GM23338 (cell line): ENCODE measurements around the gene KCNMA1. TPM values are rescaled to one million over a fixed set of nuclear protein-coding genes. Genes with fewer than 3 reads are reported as not detected.

ENCODE experiments used
- ATAC-seq: fragments of 200-7000 bp; cut with Tn5 transposase; 3 replicates; pipeline ENCODE4 v1.9.1; 2020
- DNase-seq: peaks from one replicate; pipeline ENCODE4 v3.0.0-alpha.2; 2015; ENCODE audit warnings: low spot score
- H2AFZ ChIP-seq: fragments of 200-600 bp; sonication (generic); 2 replicates; pipeline ENCODE4 v1.8.0; 2016; ENCODE audit warnings: antibody characterized with exemption, mild to moderate bottlenecking, moderate library complexity
- H3F3A ChIP-seq: fragments of 200-600 bp; sonication (generic); replicated peaks from 2 replicates; pipeline ENCODE4 v1.8.0; 2017; ENCODE audit warnings: antibody characterized with exemption, mixed run types, low read depth
- H3K27ac ChIP-seq: fragments of 200-600 bp; sonication (generic); 2 replicates; pipeline ENCODE4 v1.6.1; 2016; ENCODE audit warnings: low read depth
- H3K27me3 ChIP-seq: fragments of 200-600 bp; sonication (generic); 2 replicates; pipeline ENCODE4 v1.8.0; 2016; ENCODE audit warnings: mild to moderate bottlenecking, mixed run types, moderate library complexity; ENCODE audit not compliant: insufficient read depth
- H3K36me3 ChIP-seq: fragments of 200-600 bp; sonication (generic); 2 replicates; pipeline ENCODE4 v1.8.0; 2016; ENCODE audit warnings: mild to moderate bottlenecking; ENCODE audit not compliant: insufficient read depth
- H3K4me1 ChIP-seq: fragments of 200-600 bp; sonication (generic); 2 replicates; pipeline ENCODE4 v1.8.0; 2016; ENCODE audit warnings: mild to moderate bottlenecking, moderate library complexity; ENCODE audit not compliant: insufficient read depth
- H3K4me2 ChIP-seq: fragments of 200-600 bp; sonication (generic); 2 replicates; pipeline ENCODE4 v1.7.1; 2017; ENCODE audit warnings: mixed run types
- H3K4me3 ChIP-seq: fragments of 200-600 bp; sonication (generic); 2 replicates; pipeline ENCODE4 v1.6.1; 2016; ENCODE audit warnings: mixed run types
- H3K79me2 ChIP-seq: fragments of 200-600 bp; sonication (generic); replicated peaks from 2 replicates; pipeline ENCODE4 v1.8.0; 2017; ENCODE audit warnings: mild to moderate bottlenecking; ENCODE audit not compliant: insufficient read depth
- H3K9me2 ChIP-seq: fragments of 200-600 bp; sonication (generic); 2 replicates; pipeline ENCODE4 v1.8.0; 2017; ENCODE audit not compliant: insufficient read depth
- H4K20me1 ChIP-seq: fragments of 200-600 bp; sonication (generic); replicated peaks from 2 replicates; pipeline ENCODE4 v1.8.0; 2017; ENCODE audit warnings: mild to moderate bottlenecking; ENCODE audit not compliant: insufficient read depth
- H3K27ac Mint-ChIP-seq: 2 replicates; pipeline ENCODE4 v1.8.0; 2020; ENCODE audit warnings: inconsistent platforms, mild to moderate bottlenecking, moderate library complexity, mixed read lengths
- H3K27me3 Mint-ChIP-seq: 3 replicates; pipeline ENCODE4 v1.8.0; 2022; ENCODE audit warnings: low read depth, mild to moderate bottlenecking, moderate library complexity, mixed read lengths, inconsistent platforms; ENCODE audit not compliant: insufficient read depth, poor library complexity
- H3K36me3 Mint-ChIP-seq: 3 replicates; pipeline ENCODE4 v1.8.0; 2021; ENCODE audit warnings: low read depth, mild to moderate bottlenecking, inconsistent platforms, moderate library complexity, mixed read lengths
- H3K4me1 Mint-ChIP-seq: 3 replicates; pipeline ENCODE4 v1.8.0; 2020; ENCODE audit warnings: mild to moderate bottlenecking, inconsistent platforms, mixed read lengths
- H3K4me3 Mint-ChIP-seq: 3 replicates; pipeline ENCODE4 v1.8.0; 2021; ENCODE audit warnings: moderate library complexity, mild to moderate bottlenecking, inconsistent platforms, mixed read lengths
- H3K9me3 Mint-ChIP-seq: 3 replicates; pipeline ENCODE4 v1.8.0; 2020; ENCODE audit warnings: moderate library complexity, mild to moderate bottlenecking, inconsistent platforms, mixed read lengths
- CREB1 ChIP-seq: fragments of 250-450 bp; sonication (Bioruptor Pico); IDR thresholded peaks from 2 replicates; pipeline ENCODE4 v1.5.0; 2020; ENCODE audit warnings: low read depth, mild to moderate bottlenecking, moderate library complexity
- JUNB ChIP-seq: IDR thresholded peaks from one replicate; pipeline ENCODE4 v1.6.1; 2016; ENCODE audit warnings: antibody characterized with exemption; ENCODE audit not compliant: unreplicated experiment
- REST ChIP-seq: IDR thresholded peaks from one replicate; pipeline ENCODE4 v1.6.1; 2018; ENCODE audit warnings: antibody characterized with exemption; ENCODE audit not compliant: unreplicated experiment
- ZNF114 ChIP-seq: fragments of 250-450 bp; sonication (Bioruptor Pico); IDR thresholded peaks from 2 replicates; pipeline ENCODE4 v1.5.0; 2020; ENCODE audit warnings: mild to moderate bottlenecking, moderate library complexity
- ZNF331 ChIP-seq: fragments of 250-450 bp; sonication (Bioruptor Pico); IDR thresholded peaks from 2 replicates; pipeline ENCODE4 v1.5.0; 2020; ENCODE audit warnings: low read depth, mild to moderate bottlenecking, moderate library complexity
- ZNF462 ChIP-seq: fragments of 250-450 bp; sonication (Bioruptor Pico); IDR thresholded peaks from 2 replicates; pipeline ENCODE4 v1.5.0; 2020; ENCODE audit warnings: mild to moderate bottlenecking, moderate library complexity
- polyA plus RNA-seq: library from polyadenylated mRNA; unstranded; fragments of >200 nt; fragmentation: Nextera tagmentation; extraction: Ambion mirVana; gene quantifications from 2 replicates; pipeline ENCODE4 v1.2.1, GENCODE V29; 2016
- total RNA-seq: library from RNA; depleted of rRNA; stranded (reverse); fragments of >200 nt; shearing (Covaris generic); gene quantifications from 2 replicates; pipeline ENCODE4 v1.2.3, GENCODE V29; 2014

Gene KCNMA1
- total and polyA plus RNA-seq, 2 experiments from 2014 or later = 8.2 to 9.0 TPM

GRCh38 chr10:77647543-77648293 is 10.1 kb upstream of the KCNMA1 start:
- peaks cover 30% of the 10 kb centered on the region for H3K4me1 Mint-ChIP-seq
- Histone ChIP-seq H3K4me1 (peaks cover 27% of the 10 kb centered on the region), H3K36me3 (peaks cover 4% of the 10 kb centered on the region; the same call in 1 of the 2 replicates), H3K27ac (no peak overlapping the region), H3K4me2 (no peak overlapping the region), H2AFZ (no peak overlapping the region), H3K27me3 (no peaks in the 10 kb centered on the region), H3K4me3 (no peak overlapping the region), H3K9me2 (0 out of 2 replicates have a peak, but pooled peaks cover 3% of the 10 kb centered on the region), H3K79me2 (no peaks in the 10 kb centered on the region), H3F3A (no peaks in the 10 kb centered on the region), H4K20me1 (no peaks in the 10 kb centered on the region)
- peaks cover 6% of the 10 kb centered on the region for H3K27me3 Mint-ChIP-seq
- peaks cover 35% of the 10 kb centered on the region for H3K9me3 Mint-ChIP-seq
- H3K27ac Mint-ChIP-seq = no peak overlapping the region
- TF ChIP-seq ZNF114 (CRISPR knock-in tag) (no peak), ZNF462 (no peak), JUNB (no peak), REST (no peak), CREB1 (CRISPR knock-in tag) (no peak), ZNF331 (CRISPR knock-in tag) (no peak)
- H3K36me3 Mint-ChIP-seq = peaks cover 26% of the 10 kb centered on the region
- DNase-seq = no peak
- no peak overlapping the region for H3K4me3 Mint-ChIP-seq
- no peak for ATAC-seq
